ENCODE measurements around the gene ADGRG1.

The ADGRG1 gene

GRCh38 chr16:57693550-57693949 is 65.1 kb downstream of the ADGRG1 start:
- H3K4me3 ChIP-seq (ENCODE audit: low read depth, low read length): no peak overlapping the region
- no peak for TF ChIP-seq CTCF (IDR thresholded peaks at IDR 0.05; ENCODE audit: control insufficient read depth, extremely low read depth, insufficient read depth)
- DNase-seq (ENCODE audit: low read depth): no peak

- H3K4me3 ChIP-seq (ENCODE audit: low read depth, low read length): no peak overlapping the region
- no peak for TF ChIP-seq CTCF (IDR thresholded peaks at IDR 0.05; ENCODE audit: control insufficient read depth, extremely low read depth, insufficient read depth)
- no peak for DNase-seq (ENCODE audit: low read depth)
Measured at GRCh38 chr16:57694231-57694724, 65.8 kb downstream of the ADGRG1 start.

GRCh38 chr16:57694725-57695679 is 66.6 kb downstream of the ADGRG1 start, which contains the start of gene DRC7:
TSS of gene DRC7 (plus strand) at chr16:57694806. CDS start at chr16:57697950, 3,144 bp downstream.
- H3K4me3 ChIP-seq (ENCODE audit: low read depth, low read length): no peak within 1 kb of the TSS
- TF ChIP-seq CTCF (IDR thresholded peaks at IDR 0.05; ENCODE audit: control insufficient read depth, extremely low read depth, insufficient read depth): no peak
- no peak for DNase-seq (ENCODE audit: low read depth)

GRCh38 chr16:57695680-57696069 is 67.2 kb downstream of the ADGRG1 start:
- no peak overlapping the region for H3K4me3 ChIP-seq (ENCODE audit: low read depth, low read length)
- no peak for TF ChIP-seq CTCF (IDR thresholded peaks at IDR 0.05; ENCODE audit: control insufficient read depth, extremely low read depth, insufficient read depth)
- no peak for DNase-seq (ENCODE audit: low read depth)

DNA sequence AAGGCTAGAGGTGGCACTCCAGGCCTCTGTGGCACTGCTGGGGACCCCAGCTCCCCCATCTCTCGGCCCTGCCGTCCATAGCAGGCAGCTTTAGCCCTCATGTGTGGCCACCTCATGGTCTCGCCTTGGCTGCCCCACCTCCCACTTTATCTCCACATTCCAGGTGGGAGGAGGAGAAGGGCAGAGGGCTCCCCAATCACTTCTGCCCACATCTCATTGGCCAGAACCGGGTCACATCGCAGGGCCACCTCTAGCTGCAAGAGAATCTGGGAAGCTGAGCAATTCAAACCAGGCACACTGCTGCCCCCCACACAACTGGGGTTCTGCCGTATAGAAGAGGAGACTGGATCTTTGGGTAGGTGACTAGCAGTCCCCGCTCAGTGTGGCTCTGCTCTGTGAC is 67.8 kb downstream of the ADGRG1 start:
- TF ChIP-seq CTCF (IDR thresholded peaks at IDR 0.05; ENCODE audit: control insufficient read depth, extremely low read depth, insufficient read depth): no peak
- no peak overlapping the region for H3K4me3 ChIP-seq (ENCODE audit: low read depth, low read length)
- DNase-seq (ENCODE audit: low read depth): no peak

DNA sequence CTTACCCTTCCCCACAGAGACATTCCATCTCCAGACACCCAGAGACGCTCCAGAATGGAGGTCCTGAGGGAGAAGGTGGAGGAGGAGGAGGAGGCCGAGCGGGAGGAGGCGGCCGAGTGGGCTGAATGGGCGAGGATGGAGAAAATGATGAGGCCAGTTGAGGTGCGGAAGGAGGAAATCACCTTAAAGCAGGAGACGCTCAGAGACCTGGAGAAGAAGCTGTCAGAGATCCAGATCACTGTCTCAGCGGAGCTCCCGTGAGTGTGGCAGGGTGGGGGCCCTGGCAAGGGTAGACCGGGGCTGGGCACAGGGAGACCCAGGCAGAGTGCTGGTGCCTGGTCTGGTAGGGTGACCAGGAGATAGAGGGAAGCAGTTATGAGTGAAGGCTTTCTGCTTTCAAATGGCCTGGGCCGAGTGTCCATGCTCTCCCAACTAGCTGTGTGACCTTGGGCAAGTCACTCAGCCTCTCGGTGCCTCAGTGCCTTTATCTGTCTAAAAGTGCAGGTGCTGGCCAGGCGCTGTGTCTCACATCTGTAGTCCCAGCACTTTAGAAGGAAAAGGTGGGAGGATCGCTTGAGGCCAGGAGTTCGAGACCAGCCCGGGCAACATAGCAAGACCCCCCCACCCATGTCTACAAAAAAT is 69.6 kb downstream of the ADGRG1 start:
- H3K4me3 ChIP-seq (ENCODE audit: low read depth, low read length): no peak overlapping the region

More for the DNA sequence above, 69.6 kb downstream of the ADGRG1 start:
- no peak for DNase-seq (ENCODE audit: low read depth)
- TF ChIP-seq CTCF (IDR thresholded peaks at IDR 0.05; ENCODE audit: control insufficient read depth, extremely low read depth, insufficient read depth): no peak

Data from LNCaP clone FGC (cell line).